ENCODE data around the gene RASSF1. TPM values are rescaled to one million over a fixed set of nuclear protein-coding genes. Genes with fewer than 3 reads are reported as not detected.

Gene RASSF1
- total RNA-seq, 2 donors from 2014 or later = 9.4 to 17.2 TPM

DNA sequence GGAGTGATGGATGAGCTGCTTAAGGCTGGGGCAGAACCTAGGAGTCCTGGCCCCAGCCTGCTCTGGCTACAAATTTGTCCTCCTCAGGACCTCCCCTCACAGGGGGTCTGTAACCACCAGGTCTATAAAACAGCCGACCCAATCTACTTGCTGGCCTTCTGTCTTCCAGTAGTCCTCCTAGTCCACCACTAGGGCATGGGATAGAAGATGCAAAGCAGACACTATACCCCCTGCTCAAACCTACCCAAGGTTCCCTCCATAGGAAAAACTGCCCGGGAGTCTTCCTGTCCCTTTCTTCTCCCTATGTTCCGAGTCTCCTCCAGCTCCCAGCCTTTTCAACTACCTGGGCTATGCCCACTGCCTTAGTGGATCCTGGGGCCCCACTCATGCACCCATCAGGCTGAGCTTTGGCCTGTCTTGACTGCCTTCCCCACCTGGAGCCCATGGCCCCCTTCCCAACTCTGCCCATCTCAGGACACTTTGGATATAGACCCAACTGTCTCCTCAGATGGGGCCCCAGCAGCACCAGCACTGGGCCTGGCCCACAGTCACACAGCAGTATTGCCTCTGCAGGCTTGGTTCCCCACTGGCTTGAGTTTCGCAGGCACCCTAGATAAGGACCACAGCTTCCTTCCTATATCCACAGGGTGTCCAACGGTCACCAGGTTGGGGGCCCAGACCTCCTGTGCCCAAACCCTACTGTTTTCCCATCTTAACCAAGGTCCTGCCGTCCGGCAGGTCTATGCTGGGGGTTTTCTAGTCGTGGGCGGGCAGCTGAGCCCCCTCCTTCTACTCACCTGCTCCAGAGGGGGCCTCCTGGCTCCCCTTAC lies 42.5 kb downstream of the RASSF1 start:
- H3K36me3 ChIP-seq (ENCODE audit: control insufficient read depth, insufficient read depth, low read length) = no peaks in the 10 kb centered on the region
- peaks cover 3% of the 10 kb centered on the region for H3K4me1 ChIP-seq (ENCODE audit: control insufficient read depth, insufficient read depth, low read length)
- H3K9me3 Mint-ChIP-seq = no peaks in the 10 kb centered on the region
- peak overlapping the region; percentile 82 for H3K4me3 Mint-ChIP-seq
- H3K4me3 ChIP-seq (ENCODE audit: low read length) = peak overlapping the region; percentile 94
- peak; percentile 54 for DNase-seq
- TF ChIP-seq, protein P1, sequence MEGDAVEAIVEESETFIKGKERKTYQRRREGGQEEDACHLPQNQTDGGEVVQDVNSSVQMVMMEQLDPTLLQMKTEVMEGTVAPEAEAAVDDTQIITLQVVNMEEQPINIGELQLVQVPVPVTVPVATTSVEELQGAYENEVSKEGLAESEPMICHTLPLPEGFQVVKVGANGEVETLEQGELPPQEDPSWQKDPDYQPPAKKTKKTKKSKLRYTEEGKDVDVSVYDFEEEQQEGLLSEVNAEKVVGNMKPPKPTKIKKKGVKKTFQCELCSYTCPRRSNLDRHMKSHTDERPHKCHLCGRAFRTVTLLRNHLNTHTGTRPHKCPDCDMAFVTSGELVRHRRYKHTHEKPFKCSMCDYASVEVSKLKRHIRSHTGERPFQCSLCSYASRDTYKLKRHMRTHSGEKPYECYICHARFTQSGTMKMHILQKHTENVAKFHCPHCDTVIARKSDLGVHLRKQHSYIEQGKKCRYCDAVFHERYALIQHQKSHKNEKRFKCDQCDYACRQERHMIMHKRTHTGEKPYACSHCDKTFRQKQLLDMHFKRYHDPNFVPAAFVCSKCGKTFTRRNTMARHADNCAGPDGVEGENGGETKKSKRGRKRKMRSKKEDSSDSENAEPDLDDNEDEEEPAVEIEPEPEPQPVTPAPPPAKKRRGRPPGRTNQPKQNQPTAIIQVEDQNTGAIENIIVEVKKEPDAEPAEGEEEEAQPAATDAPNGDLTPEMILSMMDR (conservative IDR thresholded peaks at IDR 0.05) = peak; percentile 60
- 72 to 80% methylated on average over 7 to 9 of the region's 9 CpGs for WGBS, 2 experiments (ENCODE audit: insufficient coverage in 1 of 2, insufficient read length in 1 of 2)
- peak overlapping the region; percentile 17 for H3K27ac Mint-ChIP-seq
- no peaks in the 10 kb centered on the region for H3K27me3 Mint-ChIP-seq (ENCODE audit: insufficient read depth)
- H3K9ac ChIP-seq (ENCODE audit: extremely low read depth, low read length, poor library complexity, severe bottlenecking) = peak overlapping the region; percentile 62
- no peaks in the 10 kb centered on the region for H3K27me3 ChIP-seq (ENCODE audit: control insufficient read depth, insufficient read depth, low read length, poor library complexity, severe bottlenecking)
- peaks cover 2% of the 10 kb centered on the region for H3K36me3 Mint-ChIP-seq (ENCODE audit: low read depth)
- no peaks in the 10 kb centered on the region for H3K9me3 ChIP-seq (ENCODE audit: control insufficient read depth, low read length)
- H3K27ac ChIP-seq (ENCODE audit: low read depth, low read length) = no peak overlapping the region
- peaks cover 16% of the 10 kb centered on the region for H3K4me1 Mint-ChIP-seq

DNA sequence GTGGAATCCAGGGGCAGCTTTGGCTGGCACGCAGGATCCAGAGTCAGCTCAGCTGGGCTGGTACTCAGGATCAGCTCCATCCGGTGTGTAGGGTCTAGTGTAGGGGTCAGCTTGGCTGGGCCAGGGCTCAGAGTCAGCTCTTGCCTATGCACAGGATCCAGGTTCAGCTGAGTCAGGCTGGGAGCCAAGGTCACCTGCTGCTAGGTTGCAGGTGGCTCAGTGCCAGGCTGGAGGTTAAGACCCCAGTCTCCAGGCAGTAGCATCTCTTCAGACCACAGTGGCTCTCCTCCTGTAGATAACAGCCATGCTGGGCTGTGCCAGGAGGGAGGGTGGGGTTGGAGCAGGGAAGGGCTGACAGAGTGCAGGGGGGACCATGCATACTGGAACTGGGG lies 43.3 kb downstream of the RASSF1 start:
- WGBS, 2 experiments (ENCODE audit: insufficient coverage in 1 of 2, insufficient read length in 1 of 2) = 95 to 100% methylated on average over 1 to 2 of the region's 2 CpGs
- Histone ChIP-seq H3K4me3 (ENCODE audit: low read length) (no peak overlapping the region), H3K9me3 (ENCODE audit: control insufficient read depth, low read length) (no peaks in the 10 kb centered on the region), H3K27ac (ENCODE audit: low read depth, low read length) (no peak overlapping the region), H3K9ac (ENCODE audit: extremely low read depth, low read length, poor library complexity, severe bottlenecking) (no peak overlapping the region), H3K36me3 (ENCODE audit: control insufficient read depth, insufficient read depth, low read length) (no peaks in the 10 kb centered on the region), H3K27me3 (ENCODE audit: control insufficient read depth, insufficient read depth, low read length, poor library complexity, severe bottlenecking) (no peaks in the 10 kb centered on the region), H3K4me1 (ENCODE audit: control insufficient read depth, insufficient read depth, low read length) (peaks cover 3% of the 10 kb centered on the region)
- Mint-ChIP-seq H3K9me3 (no peaks in the 10 kb centered on the region), H3K4me3 (no peak overlapping the region), H3K27me3 (ENCODE audit: insufficient read depth) (no peaks in the 10 kb centered on the region), H3K36me3 (ENCODE audit: low read depth) (peaks cover 2% of the 10 kb centered on the region), H3K27ac (no peak overlapping the region), H3K4me1 (peaks cover 17% of the 10 kb centered on the region)
- peak; percentile 39 for DNase-seq
- TF ChIP-seq, protein P1 (conservative IDR thresholded peaks at IDR 0.05) = no peak

DNA sequence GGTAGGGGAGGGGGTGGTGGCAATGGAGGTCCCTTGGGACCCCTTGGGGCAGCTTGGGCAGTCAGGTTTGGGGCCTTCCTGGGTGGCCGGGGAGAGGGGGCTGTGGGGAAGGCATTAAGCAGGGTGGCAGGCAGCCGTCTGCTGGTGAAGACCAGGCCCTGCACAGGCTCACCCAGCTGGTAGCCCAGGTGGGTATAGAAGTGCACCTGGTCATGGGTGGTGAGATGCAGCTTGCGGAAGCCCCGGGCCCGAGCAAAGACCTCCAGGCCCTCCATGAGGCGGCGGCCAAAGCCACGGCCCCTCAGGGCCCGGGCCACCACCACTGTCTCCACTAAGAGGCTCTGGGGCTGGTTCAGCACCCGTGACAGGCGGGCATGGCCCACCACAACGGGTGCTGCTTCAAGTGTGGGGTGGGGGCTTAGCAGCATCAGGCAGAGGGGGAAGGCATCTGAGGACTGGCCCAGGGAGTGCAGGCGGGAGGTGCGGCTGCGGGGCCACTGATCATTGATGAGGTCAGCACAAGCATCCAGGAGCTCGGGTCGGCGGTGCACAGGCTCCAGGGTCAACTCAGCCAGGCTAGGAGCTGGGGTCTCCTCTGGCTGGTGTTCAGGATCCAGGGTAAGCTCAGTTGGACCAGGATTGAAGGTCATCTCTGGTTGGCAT lies 43.8 kb downstream of the RASSF1 start:
- Histone ChIP-seq H3K9me3 (ENCODE audit: control insufficient read depth, low read length) (no peaks in the 10 kb centered on the region), H3K4me1 (ENCODE audit: control insufficient read depth, insufficient read depth, low read length) (peaks cover 3% of the 10 kb centered on the region), H3K4me3 (ENCODE audit: low read length) (no peak overlapping the region), H3K36me3 (ENCODE audit: control insufficient read depth, insufficient read depth, low read length) (no peaks in the 10 kb centered on the region), H3K27ac (ENCODE audit: low read depth, low read length) (no peak overlapping the region), H3K27me3 (ENCODE audit: control insufficient read depth, insufficient read depth, low read length, poor library complexity, severe bottlenecking) (no peaks in the 10 kb centered on the region), H3K9ac (ENCODE audit: extremely low read depth, low read length, poor library complexity, severe bottlenecking) (no peak overlapping the region)
- Mint-ChIP-seq H3K4me1 (peaks cover 17% of the 10 kb centered on the region), H3K4me3 (no peak overlapping the region), H3K27me3 (ENCODE audit: insufficient read depth) (no peaks in the 10 kb centered on the region), H3K9me3 (no peaks in the 10 kb centered on the region), H3K36me3 (ENCODE audit: low read depth) (peaks cover 2% of the 10 kb centered on the region), H3K27ac (no peak overlapping the region)
- DNase-seq = peak; percentile 35
- 94 to 95% methylated on average over 14 to 18 of the region's 18 CpGs for WGBS, 2 experiments (ENCODE audit: insufficient coverage in 1 of 2, insufficient read length in 1 of 2)
- TF ChIP-seq, protein P1 (conservative IDR thresholded peaks at IDR 0.05) = no peak

Measured in endodermal cell (in vitro differentiated cells).